MM.1S (cell line): ENCODE results near the gene CDH4.

Experiments used
- EZH2 ChIP-seq: fragments of 300-600 bp; sonication (generic); optimal IDR thresholded peaks from 2 replicates; pipeline ENCODE3; 2017; ENCODE audit warnings: low read depth, mild to moderate bottlenecking, antibody characterized with exemption, low read length, mixed read lengths
- EZH2phosphoT487 ChIP-seq: fragments of 300-600 bp; sonication (generic); IDR thresholded peaks from 2 replicates; pipeline ENCODE4 v1.6.1; 2018; ENCODE audit warnings: antibody characterized with exemption, low read length
- TF ChIP-seq, protein P1 (sequence below): fragments of 300-600 bp; sonication (generic); IDR thresholded peaks from 2 replicates; pipeline ENCODE4 v1.5.1; 2016; ENCODE audit warnings: antibody characterized with exemption, low read length, mixed read lengths

DNA sequence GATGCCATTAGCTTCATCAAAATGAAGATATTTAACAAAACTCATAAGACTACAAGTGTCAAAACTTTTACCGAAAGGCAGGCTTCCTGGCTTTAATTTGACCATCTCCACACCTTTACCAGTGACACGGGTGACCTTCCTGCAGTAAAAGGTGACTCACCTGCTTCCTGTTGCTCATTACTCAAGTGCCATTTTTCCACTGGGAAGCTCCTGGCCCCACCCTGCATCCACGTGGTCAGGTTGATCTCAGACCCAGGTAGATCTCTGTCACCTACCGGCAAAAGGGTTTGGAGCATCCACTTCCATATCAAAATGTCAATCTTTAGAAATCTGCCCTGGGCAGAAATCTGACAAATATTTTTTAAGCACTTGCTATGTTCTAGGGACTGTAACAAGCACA is 31.9 kb upstream of the CDH4 start:
- TF ChIP-seq, protein P1, sequence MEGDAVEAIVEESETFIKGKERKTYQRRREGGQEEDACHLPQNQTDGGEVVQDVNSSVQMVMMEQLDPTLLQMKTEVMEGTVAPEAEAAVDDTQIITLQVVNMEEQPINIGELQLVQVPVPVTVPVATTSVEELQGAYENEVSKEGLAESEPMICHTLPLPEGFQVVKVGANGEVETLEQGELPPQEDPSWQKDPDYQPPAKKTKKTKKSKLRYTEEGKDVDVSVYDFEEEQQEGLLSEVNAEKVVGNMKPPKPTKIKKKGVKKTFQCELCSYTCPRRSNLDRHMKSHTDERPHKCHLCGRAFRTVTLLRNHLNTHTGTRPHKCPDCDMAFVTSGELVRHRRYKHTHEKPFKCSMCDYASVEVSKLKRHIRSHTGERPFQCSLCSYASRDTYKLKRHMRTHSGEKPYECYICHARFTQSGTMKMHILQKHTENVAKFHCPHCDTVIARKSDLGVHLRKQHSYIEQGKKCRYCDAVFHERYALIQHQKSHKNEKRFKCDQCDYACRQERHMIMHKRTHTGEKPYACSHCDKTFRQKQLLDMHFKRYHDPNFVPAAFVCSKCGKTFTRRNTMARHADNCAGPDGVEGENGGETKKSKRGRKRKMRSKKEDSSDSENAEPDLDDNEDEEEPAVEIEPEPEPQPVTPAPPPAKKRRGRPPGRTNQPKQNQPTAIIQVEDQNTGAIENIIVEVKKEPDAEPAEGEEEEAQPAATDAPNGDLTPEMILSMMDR, result no peak
- TF ChIP-seq EZH2phosphoT487, result no peak
- TF ChIP-seq EZH2, result no peak
